Measurements from ENCODE around the gene SLC29A2. TPM values are rescaled to one million over a fixed set of nuclear protein-coding genes. Genes with fewer than 3 reads are reported as not detected.

SLC29A2 gene
- total RNA-seq, 1 experiment from 2014 or later = 36.1 TPM

DNA sequence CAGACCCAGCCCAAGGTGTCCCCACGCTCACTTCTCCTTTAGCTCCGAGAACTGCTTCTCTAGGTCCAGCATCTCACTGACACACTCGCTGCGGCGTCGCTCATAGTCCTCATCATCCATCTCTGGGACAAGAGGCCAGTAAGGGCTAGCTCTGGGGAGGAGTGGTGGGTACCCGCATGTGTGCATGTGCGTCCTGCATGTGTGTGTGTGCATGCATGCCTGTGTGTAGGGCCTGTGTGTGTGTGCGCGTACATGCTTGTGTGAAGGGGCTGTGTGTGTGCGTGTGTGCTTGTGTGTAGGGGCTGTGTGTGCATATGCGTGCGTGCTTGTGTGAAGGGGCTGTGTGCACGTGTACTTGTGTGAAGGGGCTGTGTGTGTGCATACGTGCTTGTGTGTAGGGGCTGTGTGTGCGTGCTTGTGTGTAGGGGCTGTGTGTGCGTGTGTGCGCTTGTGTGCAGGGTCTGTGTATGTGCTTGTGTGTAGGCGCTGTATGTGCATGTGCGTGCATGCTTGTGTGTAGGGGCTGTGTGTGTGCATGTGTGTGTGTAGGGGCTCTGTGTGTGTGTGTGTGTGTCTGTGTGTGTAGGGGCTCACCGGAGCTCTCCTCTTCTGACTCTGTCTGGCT, 29.9 kb downstream of the SLC29A2 start:
- H4K20me1 ChIP-seq (ENCODE audit: insufficient read depth) = peaks cover 18% of the 10 kb centered on the region
- H3K4me2 ChIP-seq = no peak overlapping the region
- no peaks in the 10 kb centered on the region for H3K9me2 ChIP-seq (ENCODE audit: insufficient read depth)
- H3K4me1 ChIP-seq (replicated peaks; ENCODE audit: insufficient read depth) = peaks cover 32% of the 10 kb centered on the region
- POLR2A ChIA-PET (ENCODE audit: unreplicated experiment) = no interaction called here
- TF ChIP-seq EZH2 (IDR thresholded peaks at IDR 0.05; ENCODE audit: low read depth) = no peak
- TF ChIP-seq, protein P1, sequence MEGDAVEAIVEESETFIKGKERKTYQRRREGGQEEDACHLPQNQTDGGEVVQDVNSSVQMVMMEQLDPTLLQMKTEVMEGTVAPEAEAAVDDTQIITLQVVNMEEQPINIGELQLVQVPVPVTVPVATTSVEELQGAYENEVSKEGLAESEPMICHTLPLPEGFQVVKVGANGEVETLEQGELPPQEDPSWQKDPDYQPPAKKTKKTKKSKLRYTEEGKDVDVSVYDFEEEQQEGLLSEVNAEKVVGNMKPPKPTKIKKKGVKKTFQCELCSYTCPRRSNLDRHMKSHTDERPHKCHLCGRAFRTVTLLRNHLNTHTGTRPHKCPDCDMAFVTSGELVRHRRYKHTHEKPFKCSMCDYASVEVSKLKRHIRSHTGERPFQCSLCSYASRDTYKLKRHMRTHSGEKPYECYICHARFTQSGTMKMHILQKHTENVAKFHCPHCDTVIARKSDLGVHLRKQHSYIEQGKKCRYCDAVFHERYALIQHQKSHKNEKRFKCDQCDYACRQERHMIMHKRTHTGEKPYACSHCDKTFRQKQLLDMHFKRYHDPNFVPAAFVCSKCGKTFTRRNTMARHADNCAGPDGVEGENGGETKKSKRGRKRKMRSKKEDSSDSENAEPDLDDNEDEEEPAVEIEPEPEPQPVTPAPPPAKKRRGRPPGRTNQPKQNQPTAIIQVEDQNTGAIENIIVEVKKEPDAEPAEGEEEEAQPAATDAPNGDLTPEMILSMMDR (conservative IDR thresholded peaks at IDR 0.05) = no peak
- peaks cover 37% of the 10 kb centered on the region for H3K79me2 ChIP-seq (ENCODE audit: low read depth)
- H2AFZ ChIP-seq = no peak overlapping the region
- no peak for DNase-seq
- peaks cover 29% of the 10 kb centered on the region for H3F3A ChIP-seq (ENCODE audit: insufficient read depth, low read depth)
- CTCF ChIA-PET = interaction anchor here (0.7 to 0.8 kb wide), 2 partner anchors 11 to 22 kb away, joined by 3 to 4 read pairs; no protein-coding TSS in a partner anchor
- BruUV-seq (replicated peaks) = no TSS peak
- H3K9me3 ChIP-seq (ENCODE audit: insufficient read depth, low read depth) = no peaks in the 10 kb centered on the region
- intact Hi-C loops (cut with micrococcal nuclease; ENCODE audit: unreplicated experiment) = no loop called here
- no peak overlapping the region for H3K27ac ChIP-seq
- no peak overlapping the region for H3K4me3 ChIP-seq
- H3K36me3 ChIP-seq (ENCODE audit: low read depth) = no peaks in the 10 kb centered on the region
- H3K27me3 ChIP-seq (ENCODE audit: insufficient read depth, low read depth) = no peaks in the 10 kb centered on the region

DNA sequence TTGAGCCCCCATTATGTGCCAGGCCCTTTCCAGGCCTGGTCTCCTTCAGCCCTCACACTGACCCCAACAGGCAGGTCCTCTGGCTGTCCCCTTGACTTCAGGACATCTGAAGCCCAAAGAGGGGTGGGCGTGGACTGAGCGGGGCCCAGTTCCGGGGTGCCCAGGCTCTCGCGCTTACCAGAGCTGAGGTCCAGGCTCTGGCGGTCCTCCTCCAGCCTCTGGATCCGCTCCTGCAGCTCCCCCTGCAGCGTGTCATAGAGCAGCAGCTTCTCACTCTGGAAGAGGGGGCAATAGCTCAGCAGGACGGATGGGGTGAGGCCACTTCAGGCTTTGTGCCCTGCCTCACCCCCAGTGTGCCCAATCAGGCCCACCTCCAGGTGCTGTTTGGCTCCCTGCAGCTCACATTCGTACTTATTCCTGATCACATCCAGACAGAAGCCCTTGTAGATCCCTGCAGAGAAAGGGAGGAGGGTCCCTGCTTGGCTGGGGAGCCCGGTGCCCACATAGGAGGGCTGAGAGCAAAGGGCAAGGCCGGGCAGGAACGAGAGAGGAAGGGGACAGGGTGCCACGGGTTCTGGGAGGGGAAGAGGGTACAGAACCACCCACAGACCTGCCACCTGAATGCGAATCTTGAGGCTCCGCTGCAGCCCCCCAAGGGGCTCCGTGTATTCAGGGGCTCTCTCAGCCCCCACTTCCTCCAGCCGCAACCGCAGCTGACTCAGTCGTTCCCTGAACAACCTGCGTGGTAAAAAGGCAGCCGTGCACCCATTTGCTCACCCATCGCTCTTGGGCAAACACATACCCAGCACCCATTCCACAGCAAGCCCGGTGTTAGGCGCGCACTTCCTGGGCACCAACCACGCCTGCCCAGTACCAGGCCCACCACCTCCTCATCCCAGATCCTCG, 30.7 kb downstream of the SLC29A2 start:
- H3K4me2 ChIP-seq = no peak overlapping the region
- intact Hi-C loops (cut with micrococcal nuclease; ENCODE audit: unreplicated experiment) = no loop called here
- CTCF ChIA-PET = no interaction called here
- no peak overlapping the region for H2AFZ ChIP-seq
- peaks cover 18% of the 10 kb centered on the region for H4K20me1 ChIP-seq (ENCODE audit: insufficient read depth)
- H3K9me3 ChIP-seq (ENCODE audit: insufficient read depth, low read depth) = no peaks in the 10 kb centered on the region
- H3K27ac ChIP-seq = no peak overlapping the region
- no peaks in the 10 kb centered on the region for H3K9me2 ChIP-seq (ENCODE audit: insufficient read depth)
- POLR2A ChIA-PET (ENCODE audit: unreplicated experiment) = no interaction called here
- H3F3A ChIP-seq (ENCODE audit: insufficient read depth, low read depth) = peaks cover 32% of the 10 kb centered on the region
- peaks cover 25% of the 10 kb centered on the region for H3K4me1 ChIP-seq (replicated peaks; ENCODE audit: insufficient read depth)
- no peak for TF ChIP-seq EZH2 (IDR thresholded peaks at IDR 0.05; ENCODE audit: low read depth)
- TF ChIP-seq, protein P1 (conservative IDR thresholded peaks at IDR 0.05) = no peak
- no peaks in the 10 kb centered on the region for H3K27me3 ChIP-seq (ENCODE audit: insufficient read depth, low read depth)
- DNase-seq = no peak
- no peak overlapping the region for H3K4me3 ChIP-seq
- no TSS peak for BruUV-seq (replicated peaks)
- H3K36me3 ChIP-seq (ENCODE audit: low read depth) = no peaks in the 10 kb centered on the region
- H3K79me2 ChIP-seq (ENCODE audit: low read depth) = peaks cover 31% of the 10 kb centered on the region

DNA sequence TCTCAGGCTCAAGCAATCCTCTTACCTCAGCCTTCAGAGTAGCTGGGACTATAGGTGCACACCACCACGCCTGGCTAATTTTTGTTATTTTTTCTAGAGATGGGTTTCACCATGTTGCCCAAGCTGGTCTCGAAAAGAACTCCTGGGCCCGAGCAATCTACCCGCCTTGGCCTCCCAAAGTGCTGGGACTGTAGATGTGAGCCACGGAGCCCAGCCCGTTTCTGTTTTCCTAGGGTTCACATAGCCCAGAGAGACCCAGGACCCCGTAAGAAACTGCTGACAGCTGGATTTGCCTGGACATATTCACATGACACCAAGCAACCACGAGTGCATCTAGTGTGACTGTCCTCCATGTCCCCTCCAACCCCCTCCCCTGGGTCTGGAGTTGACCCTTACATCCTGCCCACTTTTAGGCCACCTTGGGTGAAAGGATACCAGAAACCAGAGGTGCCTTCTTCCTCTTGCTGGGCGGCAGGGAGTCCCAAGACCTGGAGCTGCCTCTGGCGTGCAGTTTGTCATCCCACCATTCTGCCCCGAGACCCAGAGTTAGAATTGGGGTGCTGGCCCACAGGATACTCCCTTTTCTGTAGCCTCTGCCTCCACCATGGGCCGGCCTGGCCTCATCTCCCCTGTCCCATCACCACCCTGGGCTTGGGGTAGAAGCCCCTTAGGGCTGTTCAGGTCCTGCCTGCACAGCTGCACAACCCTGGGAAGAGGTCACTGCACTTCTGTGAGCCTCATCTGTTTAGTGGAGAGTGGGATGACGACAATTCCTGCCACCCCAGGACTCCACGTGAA, 31.7 kb downstream of the SLC29A2 start:
- no peaks in the 10 kb centered on the region for H3K36me3 ChIP-seq (ENCODE audit: low read depth)
- H3K27ac ChIP-seq = no peak overlapping the region
- H2AFZ ChIP-seq = no peak overlapping the region
- no peaks in the 10 kb centered on the region for H3K9me3 ChIP-seq (ENCODE audit: insufficient read depth, low read depth)
- no peaks in the 10 kb centered on the region for H3K9me2 ChIP-seq (ENCODE audit: insufficient read depth)
- no peak overlapping the region for H3K4me3 ChIP-seq
- no TSS peak for BruUV-seq (replicated peaks)
- peaks cover 25% of the 10 kb centered on the region for H3K4me1 ChIP-seq (replicated peaks; ENCODE audit: insufficient read depth)
- DNase-seq = no peak
- H3K4me2 ChIP-seq = no peak overlapping the region
- POLR2A ChIA-PET (ENCODE audit: unreplicated experiment) = interaction anchor here (0.5 kb wide), 1 partner anchor 544 kb away, joined by 6 read pairs; no protein-coding TSS in a partner anchor
- H3F3A ChIP-seq (ENCODE audit: insufficient read depth, low read depth) = peaks cover 24% of the 10 kb centered on the region; the same call in 1 of the 2 replicates
- H4K20me1 ChIP-seq (ENCODE audit: insufficient read depth) = peaks cover 18% of the 10 kb centered on the region
- no peak for TF ChIP-seq EZH2 (IDR thresholded peaks at IDR 0.05; ENCODE audit: low read depth)
- TF ChIP-seq, protein P1 (conservative IDR thresholded peaks at IDR 0.05) = no peak
- peaks cover 29% of the 10 kb centered on the region for H3K79me2 ChIP-seq (ENCODE audit: low read depth)
- intact Hi-C loops (cut with micrococcal nuclease; ENCODE audit: unreplicated experiment) = no loop called here
- CTCF ChIA-PET = interaction anchor here (0.5 kb wide), 1 partner anchor 14 kb away, joined by 3 read pairs; no protein-coding TSS in a partner anchor
- no peaks in the 10 kb centered on the region for H3K27me3 ChIP-seq (ENCODE audit: insufficient read depth, low read depth)

All from PC-9 (cell line).